Neuron (in vitro differentiated cells): Measurements from ENCODE around the gene CLSTN1.

Source experiments
- H2AFZ ChIP-seq: one replicate; pipeline ENCODE4 v1.6.1; 2013; ENCODE audit warnings: low read depth, mild to moderate bottlenecking, inconsistent platforms, low read length, moderate library complexity
- H3K27me3 ChIP-seq: one replicate; pipeline ENCODE4 v1.6.1; 2013; ENCODE audit warnings: low read length; ENCODE audit not compliant: insufficient read depth
- H3K36me3 ChIP-seq: one replicate; pipeline ENCODE4 v1.6.1; 2013; ENCODE audit warnings: low read length; ENCODE audit not compliant: insufficient read depth
- H3K4me1 ChIP-seq: one replicate; pipeline ENCODE4 v1.6.1; 2013; ENCODE audit warnings: low read length; ENCODE audit not compliant: insufficient read depth
- H3K4me3 ChIP-seq: 2 replicates; pipeline ENCODE4 v1.5.1; 2013; ENCODE audit warnings: mild to moderate bottlenecking, low read length, moderate library complexity
- H3K9me3 ChIP-seq: one replicate; pipeline ENCODE4 v1.6.1; 2013; ENCODE audit warnings: low read length

The CLSTN1 gene

DNA sequence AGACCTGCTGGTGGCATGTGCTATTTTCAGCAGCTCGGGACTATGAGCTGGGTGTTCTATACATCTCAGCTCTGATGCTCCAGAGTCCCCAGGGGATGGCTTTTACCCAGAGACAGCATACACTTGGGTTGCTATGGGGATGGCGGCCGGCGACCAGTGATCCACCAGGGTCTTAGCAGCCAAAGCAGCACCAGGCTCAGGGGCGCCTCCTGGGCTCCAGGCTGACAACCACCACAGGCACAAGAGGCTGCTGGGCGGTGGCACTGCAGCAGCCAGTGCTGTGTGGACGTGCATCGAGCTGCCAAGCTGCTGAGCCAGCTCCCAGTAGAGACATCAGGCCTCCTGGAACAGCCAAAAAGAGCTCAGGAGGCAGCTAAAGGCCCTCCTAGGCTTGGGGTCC is 37.6 kb upstream of the CLSTN1 start:
- peaks cover 10% of the 10 kb centered on the region for H3K36me3 ChIP-seq
- H3K9me3 ChIP-seq, result no peaks in the 10 kb centered on the region
- H3K4me1 ChIP-seq, result peaks cover 17% of the 10 kb centered on the region
- H3K27me3 ChIP-seq, result no peaks in the 10 kb centered on the region
- no peak overlapping the region for H2AFZ ChIP-seq
- no peak overlapping the region for H3K4me3 ChIP-seq

DNA sequence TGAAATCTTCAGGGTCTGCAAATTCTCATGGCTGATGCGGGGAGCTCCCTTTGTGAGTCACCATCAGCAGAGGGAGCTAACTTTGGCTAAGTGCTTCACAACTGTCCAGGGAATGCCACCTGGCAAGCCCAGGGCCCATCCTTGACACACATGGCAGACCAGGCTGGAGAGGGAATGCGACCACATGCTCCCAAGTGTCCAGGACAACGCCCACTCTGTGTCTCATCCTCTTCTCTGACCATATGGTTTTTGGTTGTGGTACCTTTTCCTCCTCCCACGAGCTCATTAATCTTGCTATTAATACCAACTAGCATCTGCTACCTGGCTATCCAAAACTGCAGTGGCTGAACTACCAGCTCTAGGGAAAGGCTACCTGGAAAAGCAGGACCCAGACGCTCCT is 37.1 kb upstream of the CLSTN1 start:
- H3K4me1 ChIP-seq, result peaks cover 17% of the 10 kb centered on the region
- no peak overlapping the region for H3K4me3 ChIP-seq
- no peaks in the 10 kb centered on the region for H3K27me3 ChIP-seq
- no peaks in the 10 kb centered on the region for H3K9me3 ChIP-seq
- H2AFZ ChIP-seq, result no peak overlapping the region
- H3K36me3 ChIP-seq, result peaks cover 10% of the 10 kb centered on the region

- H2AFZ ChIP-seq, result no peak overlapping the region
- peaks cover 17% of the 10 kb centered on the region for H3K4me1 ChIP-seq
- H3K4me3 ChIP-seq, result no peak overlapping the region
Measured at GRCh38 chr1:9859281-9860014, 35.7 kb upstream of the CLSTN1 start.

GRCh38 chr1:9858293-9859035 is 34.7 kb upstream of the CLSTN1 start:
- no peak overlapping the region for H3K4me3 ChIP-seq
- no peak overlapping the region for H2AFZ ChIP-seq
- peaks cover 6% of the 10 kb centered on the region for H3K9me3 ChIP-seq
- peaks cover 17% of the 10 kb centered on the region for H3K4me1 ChIP-seq
- H3K36me3 ChIP-seq, result peaks cover 14% of the 10 kb centered on the region
- no peaks in the 10 kb centered on the region for H3K27me3 ChIP-seq

More at GRCh38 chr1:9859281-9860014, 35.7 kb upstream of the CLSTN1 start:
- Histone ChIP-seq H3K27me3 (no peaks in the 10 kb centered on the region), H3K36me3 (peaks cover 14% of the 10 kb centered on the region), H3K9me3 (peaks cover 3% of the 10 kb centered on the region)

DNA sequence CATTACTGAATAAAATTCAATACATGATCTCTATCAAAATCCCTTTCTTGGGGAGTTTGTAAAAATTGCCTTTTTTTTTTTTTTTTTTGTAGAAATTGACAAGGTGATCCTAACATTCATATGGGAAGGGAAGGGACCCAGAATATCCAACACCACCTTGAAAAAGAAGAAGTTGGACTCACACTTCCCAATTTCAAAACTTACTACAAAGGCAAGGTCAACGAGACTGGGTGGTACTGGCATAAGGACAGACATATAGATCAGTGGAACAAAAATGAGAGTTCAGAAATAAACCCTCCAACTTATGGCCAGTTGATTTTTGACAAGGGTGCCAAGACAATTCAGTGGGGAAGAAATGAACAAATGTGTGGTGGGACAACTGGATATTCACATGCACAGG is 31.4 kb upstream of the CLSTN1 start:
- Histone ChIP-seq H2AFZ (no peak overlapping the region), H3K9me3 (peaks cover 6% of the 10 kb centered on the region), H3K27me3 (no peaks in the 10 kb centered on the region), H3K36me3 (peaks cover 14% of the 10 kb centered on the region), H3K4me1 (peaks cover 12% of the 10 kb centered on the region), H3K4me3 (no peak overlapping the region)

GRCh38 chr1:9853249-9853595 is 29.5 kb upstream of the CLSTN1 start:
- Histone ChIP-seq H3K9me3 (peaks cover 6% of the 10 kb centered on the region), H3K27me3 (no peaks in the 10 kb centered on the region), H3K36me3 (peaks cover 6% of the 10 kb centered on the region), H2AFZ (no peak overlapping the region), H3K4me3 (no peak overlapping the region), H3K4me1 (no peaks in the 10 kb centered on the region)

DNA sequence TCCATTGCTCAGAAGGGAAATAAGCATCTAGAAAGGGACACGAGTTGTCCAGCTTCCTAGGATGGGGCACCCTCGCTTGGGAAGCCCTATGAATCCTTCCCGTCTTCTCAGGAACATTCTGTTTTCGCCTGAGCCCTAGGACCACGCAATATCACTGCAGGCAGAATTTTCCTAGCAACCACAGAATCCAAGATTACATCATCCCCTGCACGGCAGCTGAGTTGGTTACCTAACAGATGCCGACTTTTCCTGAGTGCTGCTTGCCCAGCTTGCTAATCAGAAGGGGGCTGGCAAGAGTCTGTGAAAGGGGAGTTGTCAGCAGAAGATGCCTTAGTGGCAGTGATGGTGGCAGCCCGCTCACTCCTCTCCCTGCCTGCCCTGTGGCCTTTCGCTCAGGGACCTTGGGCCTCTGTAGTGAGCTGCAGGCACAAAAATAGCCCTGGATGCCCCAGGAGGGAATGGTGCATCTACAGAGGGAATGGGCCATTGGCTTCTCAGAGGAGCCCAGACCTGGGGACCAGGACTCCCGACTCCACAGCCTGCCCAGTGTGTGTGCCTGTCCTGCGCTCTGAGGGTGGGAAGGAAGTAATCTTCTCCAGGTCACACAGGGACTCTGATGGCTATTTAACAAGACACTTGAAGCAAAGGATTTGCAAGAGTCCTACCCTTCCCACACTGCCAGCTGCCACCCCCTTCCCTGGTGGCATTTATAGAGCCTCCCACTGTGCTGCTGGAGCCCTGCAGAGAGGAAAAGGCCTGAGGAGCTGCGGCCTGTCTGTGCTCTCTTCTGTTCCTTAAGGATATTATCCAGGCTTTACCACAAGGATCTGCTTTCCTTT is 28.9 kb upstream of the CLSTN1 start:
- H3K9me3 ChIP-seq, result peaks cover 6% of the 10 kb centered on the region
- H3K36me3 ChIP-seq, result peaks cover 5% of the 10 kb centered on the region
- H2AFZ ChIP-seq, result no peak overlapping the region

GRCh38 chr1:9852004-9852403 is 28.2 kb upstream of the CLSTN1 start:
- Histone ChIP-seq H3K4me3 (no peak overlapping the region), H2AFZ (no peak overlapping the region), H3K4me1 (no peaks in the 10 kb centered on the region), H3K27me3 (no peaks in the 10 kb centered on the region), H3K9me3 (peaks cover 6% of the 10 kb centered on the region), H3K36me3 (peaks cover 5% of the 10 kb centered on the region)

More for the DNA sequence above, 28.9 kb upstream of the CLSTN1 start:
- Histone ChIP-seq H3K4me1 (no peaks in the 10 kb centered on the region), H3K27me3 (no peaks in the 10 kb centered on the region), H3K4me3 (no peak overlapping the region)

- Histone ChIP-seq H3K9me3 (peaks cover 6% of the 10 kb centered on the region), H3K4me3 (no peak overlapping the region), H3K27me3 (no peaks in the 10 kb centered on the region), H2AFZ (no peak overlapping the region), H3K36me3 (peaks cover 5% of the 10 kb centered on the region), H3K4me1 (no peaks in the 10 kb centered on the region)
Measured at GRCh38 chr1:9850442-9851162, 26.8 kb upstream of the CLSTN1 start.

- no peak overlapping the region for H3K4me3 ChIP-seq
- H3K4me1 ChIP-seq, result no peaks in the 10 kb centered on the region
- H3K9me3 ChIP-seq, result peaks cover 3% of the 10 kb centered on the region
- H3K36me3 ChIP-seq, result no peaks in the 10 kb centered on the region
- H3K27me3 ChIP-seq, result no peaks in the 10 kb centered on the region
- no peak overlapping the region for H2AFZ ChIP-seq
Measured at GRCh38 chr1:9849691-9850441, 26.1 kb upstream of the CLSTN1 start.

DNA sequence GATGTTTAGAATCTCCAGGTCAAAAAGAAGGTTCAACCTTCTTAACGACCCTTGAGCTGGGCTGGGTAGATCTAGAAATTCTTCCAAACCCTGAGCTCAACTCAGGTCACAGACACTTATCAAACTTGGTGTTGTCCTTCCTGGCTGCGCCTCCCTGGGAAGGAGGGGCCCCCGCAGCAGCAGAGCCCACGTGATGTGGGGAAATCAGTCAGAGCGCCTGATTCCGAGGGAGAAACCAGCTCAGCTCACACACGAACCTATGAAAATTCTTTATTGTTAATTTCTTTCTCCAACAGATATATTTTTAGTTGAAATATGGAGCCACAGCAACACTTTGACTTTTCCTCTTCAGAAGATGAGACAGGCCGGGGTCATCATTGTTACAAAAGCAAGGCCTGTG is 24.3 kb upstream of the CLSTN1 start:
- H3K9me3 ChIP-seq, result no peaks in the 10 kb centered on the region
- no peaks in the 10 kb centered on the region for H3K4me1 ChIP-seq
- no peaks in the 10 kb centered on the region for H3K27me3 ChIP-seq
- no peak overlapping the region for H2AFZ ChIP-seq
- no peaks in the 10 kb centered on the region for H3K36me3 ChIP-seq
- H3K4me3 ChIP-seq, result no peak overlapping the region

DNA sequence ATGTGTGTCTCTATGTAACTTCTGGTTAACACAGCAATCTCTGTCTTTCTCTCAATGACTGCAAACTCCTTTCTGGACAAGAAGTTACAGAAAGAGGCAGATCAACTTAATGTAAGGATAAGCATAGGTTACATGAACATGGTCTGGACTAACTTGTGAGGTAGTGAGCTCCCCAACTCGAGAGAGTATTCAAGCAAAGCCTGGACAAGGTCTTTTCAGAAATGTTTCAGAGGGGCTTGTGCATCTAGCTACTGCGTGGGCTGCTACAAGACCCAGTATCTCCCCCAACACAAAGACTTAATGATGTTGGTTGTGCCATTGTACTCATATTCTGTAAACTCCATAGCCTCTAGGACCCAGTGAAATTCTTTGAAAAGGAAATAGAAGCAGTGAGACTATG is 23.5 kb upstream of the CLSTN1 start:
- Histone ChIP-seq H3K4me1 (no peaks in the 10 kb centered on the region), H2AFZ (no peak overlapping the region), H3K9me3 (no peaks in the 10 kb centered on the region), H3K27me3 (no peaks in the 10 kb centered on the region), H3K36me3 (no peaks in the 10 kb centered on the region), H3K4me3 (no peak overlapping the region)
